HepG2 (cell line): ENCODE data around the gene MAML1. TPM values are rescaled to one million over a fixed set of nuclear protein-coding genes. Genes with fewer than 3 reads are reported as not detected.

Source experiments
- ARNT2 ChIP-seq: sonication (generic); formaldehyde crosslinking; IDR thresholded peaks from 2 replicates; pipeline ENCODE4 v1.8.0; 2022; ENCODE audit warnings: mild to moderate bottlenecking, low read depth, missing genetic modification reagents, moderate library complexity
- ASH2L ChIP-seq: fragments of 300-600, 200-600 bp; sonication (generic); IDR thresholded peaks from 2 replicates; pipeline ENCODE4 v1.7.0; 2017; ENCODE audit warnings: low read depth, mild to moderate bottlenecking, moderate library complexity, mixed read lengths, low read length; ENCODE audit not compliant: insufficient read length
- GLI4 ChIP-seq: sonication (generic); formaldehyde crosslinking; IDR thresholded peaks from 2 replicates; pipeline ENCODE4 v1.5.1; 2020; ENCODE audit warnings: missing genetic modification reagents, mild to moderate bottlenecking, moderate library complexity, borderline replicate concordance
- RNF2 ChIP-seq: fragments of 450-650 bp; conservative IDR thresholded peaks from 2 replicates; pipeline ENCODE4 v1.6.1; 2016; ENCODE audit warnings: low read depth
- SNRNP70 ChIP-seq: fragments of 200-400 bp; formaldehyde crosslinking; IDR thresholded peaks from 2 replicates; pipeline ENCODE4 v1.6.1; 2017; ENCODE audit warnings: mild to moderate bottlenecking, low read depth, low read length, moderate library complexity
- THYN1 ChIP-seq: sonication (generic); formaldehyde crosslinking; IDR thresholded peaks from 2 replicates; pipeline ENCODE4 v1.8.1; 2023; ENCODE audit warnings: low read depth, mild to moderate bottlenecking, moderate library complexity, missing genetic modification reagents, borderline replicate concordance
- ZNF318 ChIP-seq: sonication (generic); formaldehyde crosslinking; IDR thresholded peaks from 2 replicates; pipeline ENCODE4 v1.4.0; 2020; ENCODE audit warnings: mild to moderate bottlenecking, missing genetic modification reagents
- ZNF556 ChIP-seq: sonication (generic); formaldehyde crosslinking; IDR thresholded peaks from 2 replicates; pipeline ENCODE4 v1.4.0; 2020; ENCODE audit warnings: mild to moderate bottlenecking, missing genetic modification reagents, borderline replicate concordance
- ZNF646 ChIP-seq: sonication (generic); formaldehyde crosslinking; IDR thresholded peaks from 2 replicates; pipeline ENCODE4 v1.9.0; 2021; ENCODE audit warnings: mild to moderate bottlenecking, missing genetic modification reagents
- ZNF704 ChIP-seq: sonication (generic); formaldehyde crosslinking; IDR thresholded peaks from 2 replicates; pipeline ENCODE4 v1.8.1; 2023; ENCODE audit warnings: mild to moderate bottlenecking, inconsistent platforms, moderate library complexity, missing genetic modification reagents, borderline replicate concordance
- ZNF841 ChIP-seq: sonication (generic); formaldehyde crosslinking; IDR thresholded peaks from 2 replicates; pipeline ENCODE4 v1.8.1; 2023; ENCODE audit warnings: missing genetic modification reagents, borderline replicate concordance
- ZNF850 ChIP-seq: sonication (generic); formaldehyde crosslinking; conservative IDR thresholded peaks from 2 replicates; pipeline ENCODE4 v1.9.0; 2021; ENCODE audit warnings: mild to moderate bottlenecking, missing genetic modification reagents
- polyA plus RNA-seq, 8 experiments: library from polyadenylated mRNA; depleted of rRNA in 3 of 8; stranded (reverse) in 7 of 8; unstranded in 1 of 8; fragments of >200 nt; fragmentation: Illumina TruSeq in 4 of 8; extraction: Trizol in 4 of 8; gene quantifications; 2 replicates each; pipeline versions ENCODE4 v1.2.1 to v1.2.3, GENCODE V29; 2011 to 2016; ENCODE audit warnings: low read depth in 4 of 8, missing spikeins in 1 of 8, mixed read lengths in 1 of 8; ENCODE audit not compliant: insufficient read depth in 1 of 8
- total RNA-seq, 5 experiments: library from RNA; depleted of rRNA; stranded (reverse); fragments of >200 nt; fragmentation: Illumina TruSeq; extraction: Trizol; gene quantifications; 2 replicates each; pipeline ENCODE4 v1.2.3, GENCODE V29; 2016; ENCODE audit warnings: low read depth in 1 of 5

MAML1 gene
- total and polyA plus RNA-seq, 2 of the 13 experiments (the other 11 are each of a cell fraction or from before 2014, with no cell fraction given): 10.0 to 10.8 TPM

GRCh38 chr5:179732412-179732917, at the start of gene MAML1 (continued):
- TF ChIP-seq ZNF318: no peak
- TF ChIP-seq THYN1 (CRISPR knock-in tag): no peak
- TF ChIP-seq ZNF556 (CRISPR knock-in tag): no peak
- TF ChIP-seq ARNT2 (CRISPR knock-in tag): peak; percentile 64; the same call in 1 of the 2 replicates
- peak; percentile 30 for TF ChIP-seq ASH2L
- no peak for TF ChIP-seq SNRNP70
- no peak for TF ChIP-seq ZNF841
- TF ChIP-seq ZNF704 (CRISPR knock-in tag): peak; percentile 61; the same call in 1 of the 2 replicates
- TF ChIP-seq RNF2: no peak
- no peak for TF ChIP-seq GLI4
- no peak for TF ChIP-seq ZNF850 (CRISPR knock-in tag)
- no peak for TF ChIP-seq ZNF646
